ENCODE data around the gene GFOD1. TPM values are rescaled to one million over a fixed set of nuclear protein-coding genes. Genes with fewer than 3 reads are reported as not detected.

GFOD1 gene
- total RNA-seq, 2 experiments from 2014 or later: 22.6 to 35.0 TPM

DNA sequence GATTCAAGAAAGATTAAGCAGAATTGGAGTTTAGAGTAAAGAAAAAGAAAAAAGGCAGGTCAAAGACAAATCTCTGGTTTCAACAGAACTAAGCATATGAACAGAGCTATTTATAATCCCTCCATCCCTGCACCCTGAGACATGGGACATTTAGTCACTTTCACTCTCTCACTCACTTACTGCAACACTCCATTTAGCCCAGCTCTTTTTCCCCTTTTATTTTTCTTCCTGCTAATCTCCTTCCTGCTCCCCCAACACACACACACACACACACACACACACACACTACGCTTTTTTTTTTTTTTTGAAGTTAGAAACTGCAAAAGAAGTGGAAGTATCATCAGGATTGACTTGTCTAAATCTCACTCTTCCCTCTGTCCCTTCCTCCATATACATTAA, 113.9 kb downstream of the GFOD1 start:
- POLR2A ChIA-PET: interaction anchor here (0.6 to 2.6 kb wide), 7 partner anchors 15 to 323 kb away, joined by 3 to 8 read pairs (median 3); no protein-coding TSS in a partner anchor
- Histone ChIP-seq H2AFZ (ENCODE audit: low read length) (no peak overlapping the region), H4K20me1 (ENCODE audit: insufficient read depth, low read length) (no peaks in the 10 kb centered on the region), H3K79me2 (ENCODE audit: insufficient read depth, low read depth, low read length) (no peaks in the 10 kb centered on the region), H3K4me3 (ENCODE audit: low read depth, low read length, poor library complexity, severe bottlenecking) (no peak overlapping the region), H3K9me3 (ENCODE audit: low read length) (no peaks in the 10 kb centered on the region), H3K36me3 (ENCODE audit: insufficient read depth, low read length) (peaks cover 11% of the 10 kb centered on the region), H3K4me1 (ENCODE audit: insufficient read depth, low read length, poor library complexity, severe bottlenecking) (peaks cover 40% of the 10 kb centered on the region), H3K27ac (ENCODE audit: low read depth, low read length, poor library complexity, severe bottlenecking) (no peak overlapping the region), H3K9me2 (ENCODE audit: insufficient read depth, low read length) (no peaks in the 10 kb centered on the region), H3K4me2 (ENCODE audit: low read length) (no peak overlapping the region)
- intact Hi-C loops (cut with micrococcal nuclease; ENCODE audit: unreplicated experiment): no loop called here
- CTCF ChIA-PET (ENCODE audit: unreplicated experiment): interaction anchor here (0.7 kb wide), 1 partner anchor 888 kb away, joined by 5 read pairs; no protein-coding TSS in a partner anchor
- no peak for TF ChIP-seq CTCF (conservative IDR thresholded peaks at IDR 0.05; ENCODE audit: low read length)
- TF ChIP-seq EZH2phosphoT487 (IDR thresholded peaks at IDR 0.05; ENCODE audit: borderline replicate concordance, low read depth, low read length): no peak
- DNase-seq (ENCODE audit: low spot score): no peak
- BruUV-seq (replicated peaks): no TSS peak

DNA sequence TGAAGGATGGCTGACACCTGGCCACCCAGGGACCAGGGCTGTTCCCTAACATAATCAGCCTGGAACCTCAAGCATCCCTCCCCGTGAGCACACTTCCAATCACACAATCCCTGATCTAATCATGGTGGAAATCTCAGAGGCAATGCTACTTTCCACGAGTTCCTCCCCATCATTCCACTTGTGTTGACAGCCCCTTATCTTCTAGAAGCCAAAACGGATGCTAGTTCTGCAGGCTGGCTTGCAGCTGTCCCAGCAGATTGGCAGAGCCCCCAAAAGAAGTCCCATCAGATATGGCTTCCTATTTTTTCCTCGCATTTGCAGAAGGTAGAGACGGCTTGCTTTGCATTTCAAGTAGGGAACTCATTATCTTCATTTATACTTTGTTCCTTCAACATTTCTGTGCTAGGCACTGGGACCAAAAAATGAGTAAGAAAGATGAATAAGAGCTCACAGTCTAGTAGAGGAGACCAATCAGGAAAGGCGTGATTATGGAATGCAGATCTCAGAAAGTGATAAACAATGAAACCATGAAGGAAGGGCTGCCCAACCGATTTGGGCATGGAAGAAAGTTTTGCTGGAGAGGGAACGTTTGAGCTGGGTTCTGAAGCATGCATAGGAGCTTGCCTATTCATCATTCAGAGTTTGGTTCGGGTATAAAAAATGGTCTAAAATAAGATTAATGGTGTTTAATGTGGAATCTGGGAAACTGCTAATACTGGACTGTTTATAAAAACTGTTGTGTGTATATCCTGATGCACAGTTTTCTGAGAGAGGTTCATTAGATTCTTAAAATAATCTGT, 114.5 kb downstream of the GFOD1 start:
- ChIA-PET POLR2A (interaction anchor here (0.6 to 2.6 kb wide), 12 partner anchors 7 to 323 kb away, joined by 3 to 8 read pairs (median 4); no protein-coding TSS in a partner anchor), CTCF (ENCODE audit: unreplicated experiment) (interaction anchor here (0.7 to 1.0 kb wide), 2 partner anchors 15 to 889 kb away, joined by 4 to 5 read pairs; no protein-coding TSS in a partner anchor)
- no peak for DNase-seq (ENCODE audit: low spot score)
- intact Hi-C loops (cut with micrococcal nuclease; ENCODE audit: unreplicated experiment): no loop called here
- no peak overlapping the region for H3K4me2 ChIP-seq (ENCODE audit: low read length)
- H3K4me3 ChIP-seq (ENCODE audit: low read depth, low read length, poor library complexity, severe bottlenecking): no peak overlapping the region
- H3K27ac ChIP-seq (ENCODE audit: low read depth, low read length, poor library complexity, severe bottlenecking): no peak overlapping the region
- no peaks in the 10 kb centered on the region for H3K79me2 ChIP-seq (ENCODE audit: insufficient read depth, low read depth, low read length)
- H3K4me1 ChIP-seq (ENCODE audit: insufficient read depth, low read length, poor library complexity, severe bottlenecking): peaks cover 34% of the 10 kb centered on the region
- H4K20me1 ChIP-seq (ENCODE audit: insufficient read depth, low read length): no peaks in the 10 kb centered on the region
- BruUV-seq (replicated peaks): no TSS peak
- H3K9me2 ChIP-seq (ENCODE audit: insufficient read depth, low read length): no peaks in the 10 kb centered on the region
- H2AFZ ChIP-seq (ENCODE audit: low read length): no peak overlapping the region
- H3K36me3 ChIP-seq (ENCODE audit: insufficient read depth, low read length): peaks cover 11% of the 10 kb centered on the region
- H3K9me3 ChIP-seq (ENCODE audit: low read length): no peaks in the 10 kb centered on the region
- TF ChIP-seq EZH2phosphoT487 (IDR thresholded peaks at IDR 0.05; ENCODE audit: borderline replicate concordance, low read depth, low read length) (no peak), CTCF (conservative IDR thresholded peaks at IDR 0.05; ENCODE audit: low read length) (no peak)

DNA sequence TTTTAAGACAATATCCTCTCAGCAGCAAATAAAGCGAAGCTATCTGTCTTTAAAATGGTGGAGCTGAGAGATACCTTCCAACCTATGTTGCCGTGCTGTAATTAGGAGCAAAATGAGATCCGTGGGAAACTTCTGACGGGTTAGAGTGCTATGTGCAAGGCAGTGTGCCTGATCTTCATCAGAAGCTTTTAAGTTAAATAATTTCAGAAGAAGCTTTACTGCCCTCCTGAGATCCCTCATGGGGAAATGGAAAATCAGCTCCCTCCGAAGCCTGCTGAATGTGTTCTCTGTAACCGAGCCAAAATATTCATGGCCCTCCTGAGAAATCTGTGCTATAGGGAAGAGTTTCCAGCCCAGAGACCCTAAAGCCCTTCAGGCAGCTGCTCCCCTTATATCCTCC, 115.3 kb downstream of the GFOD1 start:
- Histone ChIP-seq H2AFZ (ENCODE audit: low read length) (no peak overlapping the region), H3K4me3 (ENCODE audit: low read depth, low read length, poor library complexity, severe bottlenecking) (no peak overlapping the region), H3K4me2 (ENCODE audit: low read length) (no peak overlapping the region), H4K20me1 (ENCODE audit: insufficient read depth, low read length) (no peaks in the 10 kb centered on the region), H3K36me3 (ENCODE audit: insufficient read depth, low read length) (peaks cover 8% of the 10 kb centered on the region), H3K9me2 (ENCODE audit: insufficient read depth, low read length) (no peaks in the 10 kb centered on the region), H3K9me3 (ENCODE audit: low read length) (no peaks in the 10 kb centered on the region), H3K79me2 (ENCODE audit: insufficient read depth, low read depth, low read length) (no peaks in the 10 kb centered on the region), H3K27ac (ENCODE audit: low read depth, low read length, poor library complexity, severe bottlenecking) (no peak overlapping the region), H3K4me1 (ENCODE audit: insufficient read depth, low read length, poor library complexity, severe bottlenecking) (peaks cover 26% of the 10 kb centered on the region)
- DNase-seq (ENCODE audit: low spot score): no peak
- ChIA-PET CTCF (ENCODE audit: unreplicated experiment) (interaction anchor here (1.0 kb wide), 1 partner anchor 14 kb away, joined by 4 read pairs; no protein-coding TSS in a partner anchor), POLR2A (interaction anchor here (0.6 to 2.6 kb wide), 9 partner anchors 8 to 258 kb away, joined by 3 to 8 read pairs (median 4); no protein-coding TSS in a partner anchor)
- intact Hi-C loops (cut with micrococcal nuclease; ENCODE audit: unreplicated experiment): no loop called here
- BruUV-seq (replicated peaks): no TSS peak
- no peak for TF ChIP-seq EZH2phosphoT487 (IDR thresholded peaks at IDR 0.05; ENCODE audit: borderline replicate concordance, low read depth, low read length)
- no peak for TF ChIP-seq CTCF (conservative IDR thresholded peaks at IDR 0.05; ENCODE audit: low read length)

Measured in OCI-LY7 (cell line).